ENCODE measurements around the gene PLA2G15.
"Not testable (repeated sequence)": the region's sequence is repeated elsewhere in the genome, so short reads cannot be mapped to it uniquely, and the experiment has no call there.

Gene PLA2G15

GRCh38 chr16:68279726-68280558, 34.8 kb downstream of the PLA2G15 start:
- DNase-seq (ENCODE audit: low read depth, low spot score): no peak

- DNase-seq (ENCODE audit: low read depth, low spot score): no peak
Observed at GRCh38 chr16:68281368-68282063, 36.3 kb downstream of the PLA2G15 start.

GRCh38 chr16:68282064-68282452, 36.9 kb downstream of the PLA2G15 start:
- no peak for DNase-seq (ENCODE audit: low read depth, low spot score)

- DNase-seq (ENCODE audit: low read depth, low spot score): no peak
Observed at GRCh38 chr16:68283346-68283745, 38.2 kb downstream of the PLA2G15 start.

- no peak for DNase-seq (ENCODE audit: low read depth, low spot score)
Observed at GRCh38 chr16:68283801-68284598, 38.8 kb downstream of the PLA2G15 start.

GRCh38 chr16:68284847-68285246, 39.7 kb downstream of the PLA2G15 start:
- DNase-seq (ENCODE audit: low read depth, low spot score): no peak

- DNase-seq (ENCODE audit: low read depth, low spot score): no peak
Observed at GRCh38 chr16:68285683-68286082, 40.5 kb downstream of the PLA2G15 start.

GRCh38 chr16:68286153-68287074, 41.2 kb downstream of the PLA2G15 start:
- DNase-seq (ENCODE audit: low read depth, low spot score): no peak

GRCh38 chr16:68287276-68288251, 42.4 kb downstream of the PLA2G15 start:
- no peak for DNase-seq (ENCODE audit: low read depth, low spot score)

- no peak for DNase-seq (ENCODE audit: low read depth, low spot score)
Observed at GRCh38 chr16:68288252-68288650, 43.1 kb downstream of the PLA2G15 start.

- DNase-seq (ENCODE audit: low read depth, low spot score): not testable (repeated sequence)
Observed at GRCh38 chr16:68288796-68289195, 43.6 kb downstream of the PLA2G15 start.

- DNase-seq (ENCODE audit: low read depth, low spot score): no peak
Observed at GRCh38 chr16:68289202-68289601, 44.0 kb downstream of the PLA2G15 start.

GRCh38 chr16:68289621-68290329, 44.6 kb downstream of the PLA2G15 start:
- DNase-seq (ENCODE audit: low read depth, low spot score): no peak

- DNase-seq (ENCODE audit: low read depth, low spot score): no peak
Observed at GRCh38 chr16:68290450-68290849, 45.3 kb downstream of the PLA2G15 start.

- DNase-seq (ENCODE audit: low read depth, low spot score): no peak
Observed at GRCh38 chr16:68291227-68291626, 46.1 kb downstream of the PLA2G15 start.

- DNase-seq (ENCODE audit: low read depth, low spot score): no peak
Observed at GRCh38 chr16:68292425-68292824, 47.3 kb downstream of the PLA2G15 start.

- DNase-seq (ENCODE audit: low read depth, low spot score): no peak
Observed at GRCh38 chr16:68296291-68296690, 51.1 kb downstream of the PLA2G15 start.

GRCh38 chr16:68296693-68297092, 51.5 kb downstream of the PLA2G15 start:
- no peak for DNase-seq (ENCODE audit: low read depth, low spot score)

- no peak for DNase-seq (ENCODE audit: low read depth, low spot score)
Observed at GRCh38 chr16:68297908-68298307, 52.7 kb downstream of the PLA2G15 start.

All from smooth muscle cell of the brain vasculature (primary cell).